ENCODE measurements around the gene TNFSF11. TPM values are rescaled to one million over a fixed set of nuclear protein-coding genes. Genes with fewer than 3 reads are reported as not detected.
A peak's percentile ranks its signal among the peaks of the same experiment; 100 is the strongest.

Gene TNFSF11
- total and polyA plus RNA-seq, 2 experiments from 2014 or later = 9.9 TPM

DNA sequence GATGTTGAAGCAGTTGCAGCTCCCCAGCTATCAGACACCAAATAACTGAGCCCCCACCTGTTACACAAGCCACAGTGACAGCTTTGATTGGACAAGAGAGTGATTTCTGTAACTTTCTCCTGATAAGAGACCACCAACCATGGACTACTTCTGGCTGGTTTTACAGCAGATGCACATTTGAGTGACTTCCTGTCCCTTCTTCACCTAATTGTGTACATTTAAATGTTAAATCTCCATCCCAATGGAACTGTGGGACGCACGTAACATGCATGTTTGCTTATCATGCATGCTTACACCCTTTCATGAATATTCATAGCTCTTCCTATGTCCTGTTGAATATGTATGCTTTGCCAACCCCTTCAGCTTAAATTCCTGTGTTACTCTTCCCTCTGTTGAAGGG is 6.0 kb upstream of the TNFSF11 start:
- peaks cover 9% of the 10 kb centered on the region; the same call in 1 of the 2 replicates for H3K36me3 ChIP-seq (ENCODE audit: insufficient read depth)
- peak; percentile 76 for ATAC-seq
- Mint-ChIP-seq H3K36me3 (ENCODE audit: low read depth) (peaks cover 43% of the 10 kb centered on the region), H3K4me1 (peaks cover 19% of the 10 kb centered on the region), H3K27me3 (ENCODE audit: insufficient read depth, low read depth, poor library complexity) (peaks cover 4% of the 10 kb centered on the region), H3K9me3 (peaks cover 32% of the 10 kb centered on the region), H3K27ac (peak overlapping the region; percentile 51), H3K4me3 (no peak overlapping the region)
- H3K4me2 ChIP-seq = no peak overlapping the region
- no peaks in the 10 kb centered on the region for H4K20me1 ChIP-seq (replicated peaks; ENCODE audit: insufficient read depth)
- no peaks in the 10 kb centered on the region for H3F3A ChIP-seq (replicated peaks; ENCODE audit: low read depth)
- no peaks in the 10 kb centered on the region for H3K79me2 ChIP-seq (replicated peaks; ENCODE audit: insufficient read depth)
- H3K4me3 ChIP-seq = no peak overlapping the region
- peak overlapping the region; percentile 30; the same call in 1 of the 2 replicates for H3K27ac ChIP-seq (ENCODE audit: low read depth)
- H3K4me1 ChIP-seq (ENCODE audit: insufficient read depth) = peaks cover 15% of the 10 kb centered on the region
- TF ChIP-seq EZH2phosphoT487 (IDR thresholded peaks at IDR 0.05; ENCODE audit: unreplicated experiment) (no peak), EZH2 (IDR thresholded peaks at IDR 0.05; ENCODE audit: low read depth, unreplicated experiment) (no peak), ZNF331 (CRISPR knock-in tag; IDR thresholded peaks at IDR 0.05; ENCODE audit: low read depth) (no peak), POLR2AphosphoS5 (IDR thresholded peaks at IDR 0.05; ENCODE audit: low read depth) (no peak), NANOG (IDR thresholded peaks at IDR 0.05; ENCODE audit: borderline replicate concordance) (no peak), JUNB (IDR thresholded peaks at IDR 0.05; ENCODE audit: unreplicated experiment) (no peak), CREB1 (CRISPR knock-in tag; IDR thresholded peaks at IDR 0.05; ENCODE audit: low read depth) (no peak), ZNF114 (CRISPR knock-in tag; IDR thresholded peaks at IDR 0.05) (no peak), STAT1 (IDR thresholded peaks at IDR 0.05; ENCODE audit: unreplicated experiment) (no peak)
- TF ChIP-seq, protein P1, sequence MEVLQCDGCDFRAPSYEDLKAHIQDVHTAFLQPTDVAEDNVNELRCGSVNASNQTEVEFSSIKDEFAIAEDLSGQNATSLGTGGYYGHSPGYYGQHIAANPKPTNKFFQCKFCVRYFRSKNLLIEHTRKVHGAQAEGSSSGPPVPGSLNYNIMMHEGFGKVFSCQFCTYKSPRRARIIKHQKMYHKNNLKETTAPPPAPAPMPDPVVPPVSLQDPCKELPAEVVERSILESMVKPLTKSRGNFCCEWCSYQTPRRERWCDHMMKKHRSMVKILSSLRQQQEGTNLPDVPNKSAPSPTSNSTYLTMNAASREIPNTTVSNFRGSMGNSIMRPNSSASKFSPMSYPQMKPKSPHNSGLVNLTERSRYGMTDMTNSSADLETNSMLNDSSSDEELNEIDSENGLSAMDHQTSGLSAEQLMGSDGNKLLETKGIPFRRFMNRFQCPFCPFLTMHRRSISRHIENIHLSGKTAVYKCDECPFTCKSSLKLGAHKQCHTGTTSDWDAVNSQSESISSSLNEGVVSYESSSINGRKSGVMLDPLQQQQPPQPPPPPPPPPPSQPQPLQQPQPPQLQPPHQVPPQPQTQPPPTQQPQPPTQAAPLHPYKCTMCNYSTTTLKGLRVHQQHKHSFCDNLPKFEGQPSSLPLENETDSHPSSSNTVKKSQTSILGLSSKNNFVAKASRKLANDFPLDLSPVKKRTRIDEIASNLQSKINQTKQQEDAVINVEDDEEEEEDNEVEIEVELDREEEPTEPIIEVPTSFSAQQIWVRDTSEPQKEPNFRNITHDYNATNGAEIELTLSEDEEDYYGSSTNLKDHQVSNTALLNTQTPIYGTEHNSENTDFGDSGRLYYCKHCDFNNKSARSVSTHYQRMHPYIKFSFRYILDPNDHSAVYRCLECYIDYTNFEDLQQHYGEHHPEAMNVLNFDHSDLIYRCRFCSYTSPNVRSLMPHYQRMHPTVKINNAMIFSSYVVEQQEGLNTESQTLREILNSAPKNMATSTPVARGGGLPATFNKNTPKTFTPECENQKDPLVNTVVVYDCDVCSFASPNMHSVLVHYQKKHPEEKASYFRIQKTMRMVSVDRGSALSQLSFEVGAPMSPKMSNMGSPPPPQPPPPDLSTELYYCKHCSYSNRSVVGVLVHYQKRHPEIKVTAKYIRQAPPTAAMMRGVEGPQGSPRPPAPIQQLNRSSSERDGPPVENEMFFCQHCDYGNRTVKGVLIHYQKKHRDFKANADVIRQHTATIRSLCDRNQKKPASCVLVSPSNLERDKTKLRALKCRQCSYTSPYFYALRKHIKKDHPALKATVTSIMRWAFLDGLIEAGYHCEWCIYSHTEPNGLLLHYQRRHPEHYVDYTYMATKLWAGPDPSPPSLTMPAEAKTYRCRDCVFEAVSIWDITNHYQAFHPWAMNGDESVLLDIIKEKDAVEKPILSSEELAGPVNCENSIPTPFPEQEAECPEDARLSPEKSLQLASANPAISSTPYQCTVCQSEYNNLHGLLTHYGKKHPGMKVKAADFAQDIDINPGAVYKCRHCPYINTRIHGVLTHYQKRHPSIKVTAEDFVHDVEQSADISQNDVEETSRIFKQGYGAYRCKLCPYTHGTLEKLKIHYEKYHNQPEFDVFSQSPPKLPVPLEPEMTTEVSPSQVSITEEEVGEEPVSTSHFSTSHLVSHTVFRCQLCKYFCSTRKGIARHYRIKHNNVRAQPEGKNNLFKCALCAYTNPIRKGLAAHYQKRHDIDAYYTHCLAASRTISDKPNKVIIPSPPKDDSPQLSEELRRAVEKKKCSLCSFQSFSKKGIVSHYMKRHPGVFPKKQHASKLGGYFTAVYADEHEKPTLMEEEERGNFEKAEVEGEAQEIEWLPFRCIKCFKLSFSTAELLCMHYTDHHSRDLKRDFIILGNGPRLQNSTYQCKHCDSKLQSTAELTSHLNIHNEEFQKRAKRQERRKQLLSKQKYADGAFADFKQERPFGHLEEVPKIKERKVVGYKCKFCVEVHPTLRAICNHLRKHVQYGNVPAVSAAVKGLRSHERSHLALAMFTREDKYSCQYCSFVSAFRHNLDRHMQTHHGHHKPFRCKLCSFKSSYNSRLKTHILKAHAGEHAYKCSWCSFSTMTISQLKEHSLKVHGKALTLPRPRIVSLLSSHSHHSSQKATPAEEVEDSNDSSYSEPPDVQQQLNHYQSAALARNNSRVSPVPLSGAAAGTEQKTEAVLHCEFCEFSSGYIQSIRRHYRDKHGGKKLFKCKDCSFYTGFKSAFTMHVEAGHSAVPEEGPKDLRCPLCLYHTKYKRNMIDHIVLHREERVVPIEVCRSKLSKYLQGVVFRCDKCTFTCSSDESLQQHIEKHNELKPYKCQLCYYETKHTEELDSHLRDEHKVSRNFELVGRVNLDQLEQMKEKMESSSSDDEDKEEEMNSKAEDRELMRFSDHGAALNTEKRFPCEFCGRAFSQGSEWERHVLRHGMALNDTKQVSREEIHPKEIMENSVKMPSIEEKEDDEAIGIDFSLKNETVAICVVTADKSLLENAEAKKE (CRISPR knock-in tag; IDR thresholded peaks at IDR 0.05) = no peak
- TF ChIP-seq, protein P2, sequence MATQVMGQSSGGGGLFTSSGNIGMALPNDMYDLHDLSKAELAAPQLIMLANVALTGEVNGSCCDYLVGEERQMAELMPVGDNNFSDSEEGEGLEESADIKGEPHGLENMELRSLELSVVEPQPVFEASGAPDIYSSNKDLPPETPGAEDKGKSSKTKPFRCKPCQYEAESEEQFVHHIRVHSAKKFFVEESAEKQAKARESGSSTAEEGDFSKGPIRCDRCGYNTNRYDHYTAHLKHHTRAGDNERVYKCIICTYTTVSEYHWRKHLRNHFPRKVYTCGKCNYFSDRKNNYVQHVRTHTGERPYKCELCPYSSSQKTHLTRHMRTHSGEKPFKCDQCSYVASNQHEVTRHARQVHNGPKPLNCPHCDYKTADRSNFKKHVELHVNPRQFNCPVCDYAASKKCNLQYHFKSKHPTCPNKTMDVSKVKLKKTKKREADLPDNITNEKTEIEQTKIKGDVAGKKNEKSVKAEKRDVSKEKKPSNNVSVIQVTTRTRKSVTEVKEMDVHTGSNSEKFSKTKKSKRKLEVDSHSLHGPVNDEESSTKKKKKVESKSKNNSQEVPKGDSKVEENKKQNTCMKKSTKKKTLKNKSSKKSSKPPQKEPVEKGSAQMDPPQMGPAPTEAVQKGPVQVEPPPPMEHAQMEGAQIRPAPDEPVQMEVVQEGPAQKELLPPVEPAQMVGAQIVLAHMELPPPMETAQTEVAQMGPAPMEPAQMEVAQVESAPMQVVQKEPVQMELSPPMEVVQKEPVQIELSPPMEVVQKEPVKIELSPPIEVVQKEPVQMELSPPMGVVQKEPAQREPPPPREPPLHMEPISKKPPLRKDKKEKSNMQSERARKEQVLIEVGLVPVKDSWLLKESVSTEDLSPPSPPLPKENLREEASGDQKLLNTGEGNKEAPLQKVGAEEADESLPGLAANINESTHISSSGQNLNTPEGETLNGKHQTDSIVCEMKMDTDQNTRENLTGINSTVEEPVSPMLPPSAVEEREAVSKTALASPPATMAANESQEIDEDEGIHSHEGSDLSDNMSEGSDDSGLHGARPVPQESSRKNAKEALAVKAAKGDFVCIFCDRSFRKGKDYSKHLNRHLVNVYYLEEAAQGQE (IDR thresholded peaks at IDR 0.05; ENCODE audit: unreplicated experiment) = no peak
- TF ChIP-seq, protein P3, sequence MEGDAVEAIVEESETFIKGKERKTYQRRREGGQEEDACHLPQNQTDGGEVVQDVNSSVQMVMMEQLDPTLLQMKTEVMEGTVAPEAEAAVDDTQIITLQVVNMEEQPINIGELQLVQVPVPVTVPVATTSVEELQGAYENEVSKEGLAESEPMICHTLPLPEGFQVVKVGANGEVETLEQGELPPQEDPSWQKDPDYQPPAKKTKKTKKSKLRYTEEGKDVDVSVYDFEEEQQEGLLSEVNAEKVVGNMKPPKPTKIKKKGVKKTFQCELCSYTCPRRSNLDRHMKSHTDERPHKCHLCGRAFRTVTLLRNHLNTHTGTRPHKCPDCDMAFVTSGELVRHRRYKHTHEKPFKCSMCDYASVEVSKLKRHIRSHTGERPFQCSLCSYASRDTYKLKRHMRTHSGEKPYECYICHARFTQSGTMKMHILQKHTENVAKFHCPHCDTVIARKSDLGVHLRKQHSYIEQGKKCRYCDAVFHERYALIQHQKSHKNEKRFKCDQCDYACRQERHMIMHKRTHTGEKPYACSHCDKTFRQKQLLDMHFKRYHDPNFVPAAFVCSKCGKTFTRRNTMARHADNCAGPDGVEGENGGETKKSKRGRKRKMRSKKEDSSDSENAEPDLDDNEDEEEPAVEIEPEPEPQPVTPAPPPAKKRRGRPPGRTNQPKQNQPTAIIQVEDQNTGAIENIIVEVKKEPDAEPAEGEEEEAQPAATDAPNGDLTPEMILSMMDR (conservative IDR thresholded peaks at IDR 0.05; ENCODE audit: low read depth in 2 of 2) = no peak
- TF ChIP-seq, protein P4, sequence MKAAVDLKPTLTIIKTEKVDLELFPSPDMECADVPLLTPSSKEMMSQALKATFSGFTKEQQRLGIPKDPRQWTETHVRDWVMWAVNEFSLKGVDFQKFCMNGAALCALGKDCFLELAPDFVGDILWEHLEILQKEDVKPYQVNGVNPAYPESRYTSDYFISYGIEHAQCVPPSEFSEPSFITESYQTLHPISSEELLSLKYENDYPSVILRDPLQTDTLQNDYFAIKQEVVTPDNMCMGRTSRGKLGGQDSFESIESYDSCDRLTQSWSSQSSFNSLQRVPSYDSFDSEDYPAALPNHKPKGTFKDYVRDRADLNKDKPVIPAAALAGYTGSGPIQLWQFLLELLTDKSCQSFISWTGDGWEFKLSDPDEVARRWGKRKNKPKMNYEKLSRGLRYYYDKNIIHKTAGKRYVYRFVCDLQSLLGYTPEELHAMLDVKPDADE (IDR thresholded peaks at IDR 0.05) = no peak
- 0 out of 2 replicates have a peak, but pooled peaks cover 6% of the 10 kb centered on the region for H3K9me2 ChIP-seq (ENCODE audit: insufficient read depth)
- peak; percentile 43 for DNase-seq (ENCODE audit: low spot score)
- H3K27me3 ChIP-seq (ENCODE audit: insufficient read depth) = no peaks in the 10 kb centered on the region
- H2AFZ ChIP-seq = no peak overlapping the region
